ENCODE measurements around the gene MATN1.

The MATN1 gene

DNA sequence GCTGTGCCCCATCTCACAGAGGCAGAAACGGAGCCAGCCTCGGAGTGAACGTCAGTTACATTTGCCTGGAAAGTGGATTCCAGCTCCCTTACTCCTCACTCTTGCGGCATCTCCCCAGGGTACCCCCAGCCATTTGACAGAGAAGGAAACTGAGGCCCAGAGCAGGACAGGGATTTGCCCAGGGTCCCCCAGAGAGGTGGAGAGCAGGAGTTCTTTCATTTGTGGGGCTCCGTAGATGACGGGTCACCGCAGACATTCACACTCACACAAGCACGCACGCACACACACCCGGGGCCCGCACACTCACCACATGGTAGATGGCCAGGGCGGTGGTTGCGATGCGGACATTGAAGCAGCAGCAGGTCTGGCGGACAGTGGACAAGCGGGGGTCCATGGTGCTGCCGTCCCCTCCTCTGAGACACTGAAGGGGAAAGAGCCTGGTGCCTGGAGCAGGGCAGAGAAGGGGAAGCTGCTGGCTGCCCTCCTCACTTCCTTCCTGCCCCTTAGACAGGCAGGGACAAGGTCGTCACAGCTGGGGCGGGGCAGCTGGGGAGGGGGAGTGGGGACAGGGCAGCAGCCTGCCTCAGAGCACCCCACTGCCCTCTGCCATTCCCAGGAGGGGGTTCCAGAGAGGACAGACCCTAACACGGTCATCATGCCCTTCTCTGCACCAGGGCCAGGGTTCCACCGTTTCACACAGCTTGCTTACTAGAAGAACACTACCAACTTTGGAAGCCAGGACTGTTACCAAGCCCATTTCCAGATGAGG, 34.2 kb upstream of the MATN1 start, which contains the start of gene LAPTM5:
TSS of gene LAPTM5 (minus strand) at position 423 of the 769 bp plus-strand sequence. CDS start at position 394, 29 bp downstream.
- peak in 1 of 3 experiments; percentile 61 for DNase-seq (ENCODE audit: low read depth in 3 of 3)

DNA sequence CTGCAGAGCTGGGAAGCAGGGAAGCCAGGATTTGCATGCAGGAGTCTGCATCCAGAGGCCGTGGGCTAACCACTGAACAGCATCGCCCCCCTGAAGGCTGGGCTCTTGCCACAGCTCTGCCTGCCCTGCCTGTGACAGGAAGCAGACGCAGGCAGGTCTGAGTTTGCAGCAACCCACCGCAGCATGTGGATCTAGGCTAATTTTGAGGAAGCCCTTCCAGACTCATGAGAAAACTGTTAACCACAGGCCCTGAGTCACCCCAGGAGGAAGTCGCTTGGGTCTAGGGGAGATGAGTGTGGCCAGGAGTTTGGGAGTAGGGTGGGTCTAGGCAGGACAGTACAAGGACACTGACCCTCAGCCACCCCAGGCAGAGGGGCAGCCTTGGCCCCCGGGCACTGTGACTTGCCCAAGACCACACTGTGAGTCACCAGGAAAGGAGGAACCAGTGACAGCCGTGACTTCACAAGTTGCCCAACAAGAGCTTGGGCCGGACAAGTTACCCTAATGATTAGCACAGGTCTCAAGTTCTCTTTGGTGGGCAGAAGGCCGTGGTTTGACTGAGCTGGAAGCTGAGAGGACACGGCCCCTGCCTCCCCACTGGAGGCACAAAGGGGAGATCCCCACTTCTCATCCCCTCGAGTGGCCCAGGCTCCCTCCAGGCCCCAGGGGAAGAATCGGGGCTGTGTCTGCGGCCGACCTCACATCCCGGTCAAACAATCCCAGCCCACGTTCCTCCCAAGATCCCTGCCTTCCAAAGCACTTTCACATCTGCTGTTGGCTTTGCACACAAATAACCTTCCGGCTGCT, 33.4 kb upstream of the MATN1 start:
- DNase-seq (ENCODE audit: low read depth in 3 of 3): peak in 1 of 3 experiments; percentile 73

DNA sequence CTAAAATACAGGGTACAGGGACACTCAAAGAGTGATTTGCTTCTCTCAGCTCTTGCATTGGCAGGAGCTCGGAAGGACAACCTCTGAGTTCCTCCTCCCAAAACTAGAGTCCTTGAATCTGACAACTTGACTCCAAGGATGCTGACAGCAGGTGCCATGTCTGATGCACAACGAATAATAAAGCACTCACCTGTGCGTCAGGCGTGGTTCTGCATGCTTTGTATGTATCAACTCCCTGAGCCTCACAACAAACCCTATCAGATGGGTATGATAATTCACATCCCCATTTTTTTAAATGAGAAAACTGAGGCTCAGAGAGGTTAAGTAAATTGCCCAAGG, 32.8 kb upstream of the MATN1 start:
- DNase-seq (ENCODE audit: low read depth in 3 of 3): no peak

DNA sequence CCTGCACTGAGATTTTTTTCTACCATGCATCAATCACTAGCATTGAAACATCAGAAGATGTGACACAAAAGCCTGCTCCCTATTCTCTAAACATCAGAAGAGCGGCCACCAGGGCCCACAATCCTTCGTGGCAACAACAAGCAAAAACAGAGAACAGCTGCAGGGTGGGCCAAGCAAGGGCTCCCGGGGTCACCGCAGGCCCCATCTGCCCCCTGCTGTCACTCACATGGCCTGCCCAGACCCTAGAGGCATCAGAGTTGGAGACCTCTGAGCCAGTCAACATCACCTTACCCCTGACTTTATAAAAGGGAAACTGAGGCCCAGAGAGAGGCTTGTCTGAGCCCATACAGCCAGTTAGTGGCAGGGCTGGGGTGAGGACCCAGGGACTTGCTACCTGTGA, 32.4 kb upstream of the MATN1 start:
- DNase-seq (ENCODE audit: low read depth in 3 of 3): no peak

DNA sequence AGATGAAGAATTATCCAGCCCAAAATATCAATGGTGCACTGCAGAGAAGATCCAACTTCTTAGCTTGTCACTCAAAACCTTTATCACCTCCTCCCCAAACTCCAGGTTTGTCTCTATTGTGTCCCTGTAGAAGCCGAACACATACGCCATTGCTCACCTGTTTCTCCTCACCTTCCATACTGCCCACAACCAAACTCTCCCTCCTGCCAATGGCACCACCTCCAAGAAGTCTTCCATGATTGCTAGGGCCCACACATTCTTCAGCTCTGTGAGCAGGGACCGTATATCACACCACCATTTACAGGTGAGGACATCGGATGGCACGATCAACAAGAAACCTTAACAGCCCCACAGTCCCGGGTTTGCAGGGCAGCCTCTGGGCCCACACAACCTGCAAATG, 31.9 kb upstream of the MATN1 start:
- no peak for DNase-seq (ENCODE audit: low read depth in 3 of 3)

DNA sequence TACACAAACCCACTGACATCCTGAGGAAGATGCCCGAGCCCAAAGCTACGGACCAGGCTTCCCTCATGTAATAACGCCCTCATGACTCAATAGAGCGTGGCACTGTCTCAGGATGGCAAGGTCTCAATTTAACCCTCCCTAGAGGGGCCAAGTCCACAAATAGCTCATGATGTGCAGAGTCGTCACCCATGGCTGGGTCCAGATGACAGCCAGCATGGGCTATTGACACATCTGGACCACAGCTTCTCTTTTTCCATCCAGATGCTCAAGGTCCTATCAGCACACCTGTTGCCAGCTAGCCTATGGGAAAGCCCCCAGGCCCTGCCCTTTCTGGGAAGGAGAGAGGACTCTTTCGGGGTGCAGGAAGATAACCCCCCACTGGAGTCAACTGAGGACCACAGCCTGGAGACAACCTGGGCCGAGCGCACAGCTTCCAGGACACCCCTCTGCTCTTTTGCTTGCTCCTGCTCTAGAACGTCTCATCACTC, 31.3 kb upstream of the MATN1 start:
- DNase-seq (ENCODE audit: low read depth in 3 of 3): no peak

DNA sequence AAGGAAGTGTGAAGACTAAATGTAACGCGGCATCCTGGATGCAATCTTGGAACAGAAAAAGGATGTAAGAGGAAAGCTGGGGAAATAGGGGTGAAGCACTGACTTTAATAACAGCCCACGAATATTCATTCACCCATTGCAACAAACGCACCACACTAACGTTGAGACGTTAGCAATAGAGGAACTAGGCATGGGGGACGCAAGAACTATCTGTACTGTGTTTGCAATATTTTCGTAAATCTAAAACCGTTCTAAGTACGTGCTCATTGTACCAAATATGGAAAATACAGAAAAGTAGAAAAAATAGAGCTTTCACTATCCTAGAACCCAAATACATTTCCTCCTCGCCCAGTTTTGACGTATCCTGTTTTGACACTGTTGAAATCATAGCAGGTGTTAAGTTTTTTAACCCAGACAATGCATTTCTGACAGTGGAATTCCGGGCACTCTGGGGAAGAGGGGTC, 30.3 kb upstream of the MATN1 start:
- no peak for DNase-seq (ENCODE audit: low read depth in 3 of 3)

DNA sequence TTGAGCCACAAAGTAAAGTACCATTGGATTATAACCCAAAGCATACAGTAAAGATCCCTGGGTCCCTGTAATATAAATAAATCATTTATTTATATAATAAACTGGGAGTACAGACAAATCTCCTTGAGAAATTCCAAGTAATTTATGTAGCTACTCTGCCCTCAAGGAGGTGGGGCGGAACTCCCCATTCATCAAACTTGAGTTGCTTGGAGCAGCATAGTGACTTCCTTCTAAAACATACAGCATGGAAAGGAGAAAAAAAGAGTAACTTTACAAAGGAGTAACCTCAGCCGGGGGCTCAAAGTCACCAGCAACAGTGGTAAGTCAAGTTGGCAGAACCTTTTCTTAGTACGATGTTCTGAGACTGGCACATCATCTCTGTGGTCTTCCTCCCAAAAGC, 29.7 kb upstream of the MATN1 start:
- no peak for DNase-seq (ENCODE audit: low read depth in 3 of 3)

DNA sequence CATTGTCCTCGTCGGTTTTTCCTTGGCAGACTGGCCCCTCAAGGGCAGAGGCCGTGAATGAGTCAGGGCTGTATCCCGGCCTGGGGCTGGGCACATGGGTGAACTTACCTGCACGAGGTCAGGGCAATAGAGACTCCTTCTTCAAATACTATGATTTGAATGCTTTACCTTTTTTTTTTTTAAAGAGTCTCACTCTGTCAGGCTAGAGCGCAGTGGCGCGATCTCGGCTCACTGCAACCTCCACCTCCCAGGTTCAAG, 29.2 kb upstream of the MATN1 start:
- DNase-seq (ENCODE audit: low read depth in 3 of 3): no peak

DNA sequence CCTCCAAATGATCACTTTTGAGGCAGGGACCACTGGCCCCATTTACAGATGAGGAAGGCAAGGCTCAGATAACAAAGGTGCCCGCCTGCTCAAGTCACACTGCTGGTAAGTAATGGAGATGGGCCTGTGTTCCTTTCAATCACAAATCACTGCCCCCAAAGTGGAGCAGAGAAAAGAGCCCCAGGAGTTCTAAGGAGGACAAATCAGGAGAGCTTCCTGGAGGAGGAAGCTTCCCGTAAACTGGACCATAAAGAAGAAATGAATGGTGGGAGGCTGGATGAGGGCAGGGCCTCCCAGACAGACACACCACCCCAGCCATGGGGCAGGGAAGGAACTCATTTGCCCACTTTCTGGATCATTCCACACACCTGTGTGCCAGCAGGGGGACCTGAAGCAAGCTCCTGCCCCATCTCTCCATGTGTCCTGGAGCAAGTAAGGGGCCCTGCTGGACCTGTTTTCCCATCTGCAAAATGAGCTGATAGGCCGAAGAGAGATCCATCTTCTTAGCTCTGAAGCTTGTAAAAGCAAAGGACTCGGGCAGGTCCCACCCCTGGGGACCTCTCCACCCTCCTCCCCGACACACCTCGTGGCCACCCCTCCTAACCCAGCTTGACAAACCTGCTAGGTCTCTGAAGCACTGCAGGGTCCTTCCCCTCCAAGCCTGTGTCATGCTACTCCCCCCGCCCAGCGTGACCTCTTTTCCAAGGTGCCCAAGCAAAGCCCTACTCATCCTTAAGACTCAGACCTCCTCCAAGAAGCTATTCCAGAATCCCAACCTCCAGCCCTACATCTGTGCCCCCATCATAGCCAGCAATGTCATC, 28.7 kb upstream of the MATN1 start:
- no peak for DNase-seq (ENCODE audit: low read depth in 3 of 3)

DNA sequence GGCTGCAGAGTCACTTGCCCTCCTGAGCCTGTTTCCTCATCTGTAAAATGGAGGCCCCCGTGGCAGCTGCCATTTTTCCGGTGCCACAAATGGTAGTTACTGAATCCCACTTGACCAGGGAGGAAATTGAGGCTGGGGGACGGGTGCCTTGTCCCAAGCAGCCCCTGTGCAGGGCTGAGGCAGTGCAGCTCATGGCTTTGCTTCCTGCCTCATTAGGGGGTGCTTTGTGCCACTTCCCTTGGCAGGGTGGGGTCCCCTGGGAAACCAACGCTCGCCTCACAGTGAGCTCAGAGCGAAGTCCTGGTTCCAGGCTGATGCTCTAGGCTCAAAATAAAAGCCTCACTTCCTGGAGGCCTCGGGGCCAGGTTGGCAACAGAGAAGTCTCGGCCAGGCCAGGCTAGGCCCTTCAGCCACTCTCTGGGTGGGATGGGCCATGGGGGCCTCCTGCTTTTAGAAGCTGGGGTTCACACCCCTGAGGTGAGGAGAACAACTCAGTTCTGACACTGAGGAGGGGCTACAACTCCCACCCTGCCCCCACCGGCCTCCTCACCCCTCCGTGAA, 27.4 kb upstream of the MATN1 start:
- no peak for DNase-seq (ENCODE audit: low read depth in 3 of 3)

DNA sequence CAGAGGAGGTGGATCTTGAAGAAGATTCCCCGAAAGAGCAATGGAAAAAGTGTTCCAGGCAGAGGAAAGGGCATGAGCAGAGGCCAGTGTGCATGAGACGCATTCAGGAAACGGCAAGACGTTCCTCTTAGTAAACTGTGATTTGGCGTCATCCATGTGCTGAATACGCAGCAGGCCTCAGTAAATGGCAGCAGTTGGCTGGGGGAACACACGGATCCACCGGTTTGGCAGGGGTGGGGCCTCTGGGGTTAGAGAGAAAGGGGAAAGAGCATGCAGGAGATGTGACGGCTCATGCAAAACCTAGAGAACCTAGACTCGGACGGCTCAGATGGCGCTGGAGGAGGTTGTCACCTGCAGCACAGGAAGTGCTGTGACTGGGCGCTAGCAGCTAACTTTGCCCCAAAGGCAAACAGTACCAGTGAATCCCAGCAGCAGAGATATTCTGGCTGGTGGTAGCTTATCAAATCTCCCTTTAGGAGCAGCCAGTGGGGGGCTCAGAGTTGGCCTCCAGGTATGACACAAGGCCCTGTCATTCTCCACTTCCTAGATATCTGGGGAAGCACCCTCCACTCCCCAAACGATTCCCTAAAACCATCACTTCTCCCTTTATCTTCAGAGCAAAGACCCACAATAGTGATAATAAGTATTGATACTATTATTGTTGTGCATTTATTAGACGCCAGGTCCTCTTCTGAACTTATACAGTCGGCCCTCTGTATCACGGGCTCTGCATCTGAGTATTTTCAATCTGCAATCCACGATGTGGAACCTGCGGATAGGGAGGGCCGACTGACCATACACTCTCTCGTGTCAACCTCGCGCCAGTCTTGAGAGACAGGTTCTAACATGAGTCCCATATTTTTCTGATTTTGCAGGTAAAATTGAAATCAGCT, 26.6 kb upstream of the MATN1 start:
- DNase-seq (ENCODE audit: low read depth in 3 of 3): peak in 1 of 3 experiments; percentile 48

DNA sequence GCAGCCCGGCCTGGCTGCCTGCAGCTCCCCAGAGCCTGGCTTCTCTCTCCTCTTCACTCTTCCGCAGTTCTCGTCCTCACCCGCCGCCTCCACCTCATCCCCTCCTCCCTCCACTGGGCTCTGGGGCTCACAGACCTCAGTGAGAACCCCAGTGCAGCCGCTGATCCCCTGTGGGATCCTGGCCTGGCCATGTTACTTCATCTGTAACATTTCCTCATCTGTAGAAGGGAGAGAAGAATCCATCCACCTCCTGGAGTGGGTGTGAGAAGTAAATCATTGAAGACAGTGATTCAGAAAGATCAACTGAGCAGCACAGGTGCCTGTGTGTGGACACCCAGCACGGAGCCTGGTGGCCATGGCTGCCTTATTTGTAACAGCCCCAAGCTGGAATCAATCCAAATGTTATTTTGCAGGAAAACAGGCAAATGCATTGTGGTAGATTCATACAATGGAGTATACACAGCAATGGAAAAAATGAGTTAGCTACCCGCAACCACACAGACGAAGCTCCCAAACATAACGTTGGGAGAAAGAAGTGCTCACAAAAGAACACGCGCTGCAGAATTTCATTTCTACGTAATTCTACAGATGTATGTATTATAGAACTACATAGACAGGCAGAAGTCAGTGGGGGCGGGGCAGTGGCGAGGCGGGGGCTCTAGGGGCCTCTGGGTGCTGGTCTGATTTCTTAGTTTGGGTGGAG, 25.5 kb upstream of the MATN1 start:
- DNase-seq (ENCODE audit: low read depth in 3 of 3): no peak

DNA sequence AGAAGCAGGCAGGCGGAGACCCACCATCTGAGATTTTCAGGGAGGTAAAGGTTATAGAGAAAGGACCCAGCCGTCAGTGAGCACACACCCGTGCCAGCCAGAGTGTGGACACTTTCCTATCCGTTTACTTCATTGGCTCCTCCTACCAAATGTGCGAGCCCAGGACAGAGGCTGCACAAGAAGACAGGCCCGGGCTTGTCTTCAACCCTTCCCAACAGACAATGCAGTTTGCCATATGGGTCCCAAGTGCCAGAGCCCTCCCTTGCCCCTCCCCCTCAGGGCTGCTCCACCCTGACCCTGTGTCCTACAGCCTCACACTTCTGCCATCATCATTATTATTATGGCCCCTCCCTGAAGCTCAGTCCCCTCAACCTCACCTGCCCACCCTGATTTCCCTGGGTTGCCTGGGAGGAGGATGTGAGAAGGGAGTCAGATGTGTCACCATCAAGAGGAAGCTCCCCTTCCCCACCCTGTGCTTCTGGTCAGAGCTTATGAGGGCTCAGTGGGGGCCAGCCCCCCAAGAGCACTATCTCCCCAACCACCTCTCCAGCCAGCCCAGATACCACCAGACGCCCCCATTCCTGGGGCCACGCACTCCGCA, 24.8 kb upstream of the MATN1 start:
- DNase-seq (ENCODE audit: low read depth in 3 of 3): no peak

DNA sequence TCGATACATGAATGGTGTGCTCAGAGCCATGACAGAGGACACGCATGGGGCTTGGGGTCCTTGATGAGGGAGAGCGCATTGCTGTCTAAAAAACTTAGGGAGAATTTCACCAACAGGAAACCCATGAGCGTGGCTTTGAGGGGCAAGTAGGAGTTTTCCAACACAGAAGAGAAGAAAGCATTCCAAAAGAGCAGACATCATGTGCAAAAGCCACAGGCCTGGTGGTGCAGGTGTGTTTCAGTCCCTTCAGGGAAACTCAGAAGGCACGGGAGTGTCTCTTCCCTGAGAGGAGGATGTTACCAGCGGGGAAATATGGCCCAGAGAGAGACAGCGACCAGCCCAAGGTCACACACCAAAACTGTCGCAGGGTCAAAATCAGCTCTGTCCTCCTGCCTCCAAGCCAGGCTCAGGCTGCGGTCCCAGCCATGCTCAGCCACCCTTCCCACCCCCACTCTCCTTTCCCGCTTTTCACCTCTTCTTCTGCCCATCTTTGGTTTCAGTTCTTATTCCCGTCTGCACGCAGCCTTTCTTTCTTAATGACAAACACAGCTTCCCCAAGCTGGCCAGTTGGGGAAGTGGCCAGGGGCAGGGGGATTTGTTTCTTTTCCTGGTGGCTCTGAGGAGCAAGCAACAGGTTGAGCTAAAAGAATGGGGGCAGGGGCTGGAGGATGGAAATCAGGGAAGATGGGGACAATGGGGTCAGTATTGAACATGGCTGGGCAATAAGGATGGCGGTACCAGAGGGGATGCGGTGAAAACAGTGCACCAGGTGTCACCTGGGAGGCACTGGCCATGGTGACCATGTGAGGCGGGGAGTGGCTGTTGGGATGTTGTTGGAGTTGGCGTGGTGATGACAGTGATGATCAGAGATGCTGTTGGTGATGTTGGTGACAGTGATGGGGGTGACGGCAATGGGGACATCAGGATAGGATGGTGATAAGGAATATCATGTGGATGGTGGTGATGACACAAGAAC, 23.9 kb upstream of the MATN1 start:
- DNase-seq (ENCODE audit: low read depth in 3 of 3): no peak

DNA sequence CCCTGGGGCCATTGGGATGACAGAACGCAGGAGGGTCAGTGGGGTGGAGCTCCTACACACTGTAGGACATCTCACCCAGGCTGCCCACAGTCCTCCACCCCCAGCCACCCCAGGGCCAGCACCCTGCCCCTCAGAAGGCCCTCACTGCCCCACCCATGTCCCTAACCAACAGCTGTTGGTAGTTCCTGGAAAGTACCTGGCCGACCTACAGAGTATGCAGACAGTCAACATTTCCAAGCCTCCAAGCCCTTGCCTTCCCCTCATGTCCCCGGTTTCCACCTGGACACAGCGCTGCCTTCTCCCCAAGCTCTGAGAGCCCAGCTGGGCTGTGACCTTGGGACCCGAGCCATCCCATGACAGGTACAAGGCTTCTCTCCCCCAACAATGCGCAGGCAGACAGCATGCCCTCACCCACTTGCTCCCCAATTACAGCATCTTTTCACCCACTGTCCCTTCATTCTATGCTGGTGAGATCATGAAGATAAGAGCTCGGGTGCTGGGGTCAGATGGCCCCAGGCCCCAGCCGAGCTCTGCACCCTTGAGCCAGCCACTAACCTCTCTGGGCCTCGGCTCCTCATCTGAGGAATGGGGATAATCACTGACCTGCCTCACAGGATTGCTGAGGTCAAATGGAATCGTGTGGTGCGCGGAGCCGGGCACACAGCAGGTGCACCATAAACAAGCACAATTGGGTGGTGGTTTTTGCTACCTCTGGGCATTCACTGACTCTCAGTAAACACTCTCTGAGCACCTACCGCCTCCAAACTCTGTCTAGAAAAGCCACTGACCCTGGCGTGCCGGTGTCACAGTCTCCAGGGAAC, 23.0 kb upstream of the MATN1 start:
- no peak for DNase-seq (ENCODE audit: low read depth in 3 of 3)

DNA sequence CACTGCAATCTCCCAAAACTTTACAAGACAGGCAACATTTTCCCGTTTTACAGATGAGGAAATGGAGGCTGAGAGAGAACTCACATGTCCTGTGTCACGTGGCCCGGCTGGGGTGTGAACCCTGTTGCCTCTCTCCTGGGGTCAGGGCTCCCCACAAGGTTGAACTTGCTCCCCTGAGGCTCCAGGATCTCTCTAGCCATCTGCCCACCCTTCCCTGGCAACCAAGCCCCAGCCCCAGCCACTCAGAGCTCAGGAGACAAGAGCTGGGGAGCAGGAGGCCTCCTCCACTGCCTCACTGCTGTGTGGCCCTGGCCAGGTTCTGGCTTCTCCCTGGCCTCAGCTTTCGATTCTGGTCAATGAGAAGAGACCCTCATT, 22.4 kb upstream of the MATN1 start:
- DNase-seq (ENCODE audit: low read depth in 3 of 3): no peak

All from stimulated activated CD4-positive, alpha-beta T cell treated with anti-CD3 and anti-CD28 coated beads, TNF-alpha, amount 100 ng/mL, for 24 hours (primary cell).